ENCODE measurements around the gene CD48. TPM values are rescaled to one million over a fixed set of nuclear protein-coding genes. Genes with fewer than 3 reads are reported as not detected.

Gene CD48
- total and polyA plus RNA-seq, 2 of the 4 experiments (the other 2 are of a cell fraction), result not detected

- CTCF ChIA-PET, result no interaction called here
- WGBS, 2 experiments (ENCODE audit: extremely low coverage in 2 of 2, insufficient read length in 1 of 2), result 23% methylated on average over 2 of the region's 3 CpGs; no CpG with 5 or more reads in 1 of the 2 experiments
- Histone ChIP-seq H2AK9ac (replicated peaks; ENCODE audit: low read depth, low read length, poor library complexity) (no peak overlapping the region), H3K18ac (ENCODE audit: low read depth, low read length) (no peak overlapping the region), H4K20me1 (ENCODE audit: insufficient read depth, low read length) (no peaks in the 10 kb centered on the region), H3K4me3 (ENCODE audit: insufficient read depth, low read depth, low read length) (no peak overlapping the region), H2AK5ac (ENCODE audit: low read depth, low read length) (no peak overlapping the region), H3K9ac (ENCODE audit: low read depth, low read length) (no peak overlapping the region), H3K9me3 (ENCODE audit: control insufficient read depth, insufficient read depth, low read length) (no peaks in the 10 kb centered on the region), H3K56ac (ENCODE audit: extremely low read depth, insufficient read depth, low read length) (no peak overlapping the region), H2BK5ac (ENCODE audit: low read depth, low read length, poor library complexity, severe bottlenecking) (no peak overlapping the region), H3K14ac (replicated peaks; ENCODE audit: low read depth, low read length) (no peak overlapping the region), H2BK15ac (ENCODE audit: low read depth, low read length) (no peak overlapping the region), H3K79me1 (ENCODE audit: low read depth in 1 of 2, low read length in 2 of 2) (no peaks in the 10 kb centered on the region), H3K4ac (ENCODE audit: low read depth, low read length) (no peak overlapping the region), H4K5ac (ENCODE audit: low read depth, low read length) (no peak overlapping the region), H2AFZ (replicated peaks; ENCODE audit: low read length, poor library complexity) (no peak overlapping the region), H4K8ac (ENCODE audit: low read depth in 2 of 2, low read length in 2 of 2) (no peak overlapping the region), H3K4me1 (ENCODE audit: control insufficient read depth, insufficient read depth, low read length) (no peaks in the 10 kb centered on the region), H3K4me2 (ENCODE audit: low read depth, low read length) (no peak overlapping the region), H3K27ac (ENCODE audit: insufficient read depth, low read length) (no peak overlapping the region), H3K36me3 (ENCODE audit: control insufficient read depth, insufficient read depth, low read length) (no peaks in the 10 kb centered on the region), H3K9me1 (ENCODE audit: insufficient read depth, low read length) (no peaks in the 10 kb centered on the region), H3K27me3 (ENCODE audit: control insufficient read depth, insufficient read depth, low read length) (no peaks in the 10 kb centered on the region), H4K91ac (ENCODE audit: insufficient read depth, low read depth, low read length) (no peak overlapping the region), H3K23ac (ENCODE audit: low read depth, low read length) (no peak overlapping the region), H2BK120ac (ENCODE audit: low read depth, low read length) (no peak overlapping the region), H2BK20ac (ENCODE audit: low read depth, low read length) (no peak overlapping the region)
- POLR2A ChIA-PET (ENCODE audit: unreplicated experiment), result no interaction called here
- no TSS peak for BruUV-seq (replicated peaks)
- intact Hi-C loops (cut with micrococcal nuclease), result no loop called here
- ATAC-seq (ENCODE audit: low read depth), result no peak
- DNase-seq, result no peak
- in situ Hi-C loops (cut with MboI; ENCODE audit: low sequenced_read_pairs), result no loop called here
- dilution Hi-C loops (cut with HindIII; ENCODE audit: low sequenced_read_pairs, unreplicated experiment), result no loop called here
- no peak for TF ChIP-seq CEBPB (IDR thresholded peaks at IDR 0.05; ENCODE audit: low read depth, low read length)
These were observed 40.8 kb upstream of the CD48 start for GRCh38 chr1:160752406-160752805.
